ENCODE data around the gene WSCD1.

DNA sequence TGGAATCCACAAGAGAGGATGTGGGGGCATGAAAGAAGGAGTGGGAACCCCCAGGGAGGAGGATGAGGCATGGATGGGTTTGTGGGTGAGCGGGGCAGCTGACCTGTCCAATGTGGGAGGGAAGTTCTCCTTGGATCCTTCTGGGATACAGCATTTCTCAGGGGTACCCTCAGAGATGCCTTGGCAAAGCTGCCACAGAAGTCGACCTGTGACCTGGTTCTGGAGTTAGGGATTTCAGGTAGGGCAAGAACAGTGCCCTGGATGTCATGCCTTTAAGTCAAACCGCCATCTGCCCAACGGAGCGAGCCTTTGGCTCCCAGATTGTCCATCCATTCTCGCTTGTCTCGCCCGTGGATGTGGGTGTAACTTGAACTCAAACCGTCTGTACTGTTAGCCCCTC is 30.0 kb downstream of the WSCD1 start:
- TF ChIP-seq, protein P1, sequence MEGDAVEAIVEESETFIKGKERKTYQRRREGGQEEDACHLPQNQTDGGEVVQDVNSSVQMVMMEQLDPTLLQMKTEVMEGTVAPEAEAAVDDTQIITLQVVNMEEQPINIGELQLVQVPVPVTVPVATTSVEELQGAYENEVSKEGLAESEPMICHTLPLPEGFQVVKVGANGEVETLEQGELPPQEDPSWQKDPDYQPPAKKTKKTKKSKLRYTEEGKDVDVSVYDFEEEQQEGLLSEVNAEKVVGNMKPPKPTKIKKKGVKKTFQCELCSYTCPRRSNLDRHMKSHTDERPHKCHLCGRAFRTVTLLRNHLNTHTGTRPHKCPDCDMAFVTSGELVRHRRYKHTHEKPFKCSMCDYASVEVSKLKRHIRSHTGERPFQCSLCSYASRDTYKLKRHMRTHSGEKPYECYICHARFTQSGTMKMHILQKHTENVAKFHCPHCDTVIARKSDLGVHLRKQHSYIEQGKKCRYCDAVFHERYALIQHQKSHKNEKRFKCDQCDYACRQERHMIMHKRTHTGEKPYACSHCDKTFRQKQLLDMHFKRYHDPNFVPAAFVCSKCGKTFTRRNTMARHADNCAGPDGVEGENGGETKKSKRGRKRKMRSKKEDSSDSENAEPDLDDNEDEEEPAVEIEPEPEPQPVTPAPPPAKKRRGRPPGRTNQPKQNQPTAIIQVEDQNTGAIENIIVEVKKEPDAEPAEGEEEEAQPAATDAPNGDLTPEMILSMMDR (IDR thresholded peaks at IDR 0.05; ENCODE audit: borderline replicate concordance, extremely low read depth, low read length, poor library complexity, severe bottlenecking), result no peak
- TF ChIP-seq EZH2 (IDR thresholded peaks at IDR 0.05; ENCODE audit: borderline replicate concordance, low read depth, low read length, severe bottlenecking), result no peak
